Esophagus (tissue), 2 donors: ENCODE measurements around the gene PPIE. TPM values are rescaled to one million over a fixed set of nuclear protein-coding genes. Genes with fewer than 3 reads are reported as not detected.

Experiments
- H3K27ac ChIP-seq, 2 donors: one replicate each; pipeline ENCODE4 v1.5.1; 2013; ENCODE audit warnings: low read depth in 2 of 2, mild to moderate bottlenecking in 2 of 2, inconsistent platforms in 1 of 2, low read length in 1 of 2, moderate library complexity in 1 of 2
- H3K27me3 ChIP-seq, 2 donors: one replicate each; pipeline ENCODE4 v1.6.1; 2013; ENCODE audit warnings: low read length in 2 of 2, control low read depth in 1 of 2, mild to moderate bottlenecking in 1 of 2; ENCODE audit not compliant: insufficient read depth in 2 of 2, control insufficient read depth in 1 of 2
- H3K36me3 ChIP-seq, 2 donors: one replicate each; pipeline ENCODE4 v1.6.1; 2013; ENCODE audit warnings: low read length in 1 of 2; ENCODE audit not compliant: control insufficient read depth in 2 of 2, insufficient read depth in 2 of 2
- H3K4me1 ChIP-seq, 2 donors: one replicate each; pipeline ENCODE4 v1.6.1; 2013; ENCODE audit warnings: low read length in 1 of 2; ENCODE audit not compliant: control insufficient read depth in 2 of 2, insufficient read depth in 2 of 2
- H3K4me3 ChIP-seq, 2 donors: one replicate each; pipeline ENCODE4 v1.5.1; 2013; ENCODE audit warnings: low read length in 2 of 2, mild to moderate bottlenecking in 2 of 2, low read depth in 1 of 2, moderate library complexity in 1 of 2
- H3K9me3 ChIP-seq, 2 donors: one replicate each; pipeline ENCODE4 v1.6.1; 2013; ENCODE audit warnings: mild to moderate bottlenecking in 2 of 2, low read depth in 1 of 2, low read length in 1 of 2, moderate library complexity in 1 of 2; ENCODE audit not compliant: control insufficient read depth in 2 of 2, insufficient read depth in 1 of 2
- WGBS, 2 donors: extraction: QIAGEN DNeasy Blood & Tissue Kit; methylation state at CpG; one replicate each; pipeline ENCODE4 v1.1.7; 2013; 5-methylcytosine and 5-hydroxymethylcytosine counted together
- polyA plus RNA-seq, 2 donors: library from polyadenylated mRNA; stranded (reverse); fragments of 200-250 nt; gene quantifications; one replicate each; pipeline ENCODE4 v1.2.3, GENCODE V29; 2013
- donor health status: healthy with polysubstance abuse.
- donor health status: Bipolar disorder and iron deficiency.

PPIE gene
- polyA plus RNA-seq, 2 donors, result 24.7 to 41.3 TPM

- no peaks in the 10 kb centered on the region for H3K4me1 ChIP-seq
- H3K4me3 ChIP-seq, result no peak overlapping the region
- no peak overlapping the region for H3K27ac ChIP-seq
- peaks cover 0 to 3% of the 10 kb centered on the region in 2 donors for H3K27me3 ChIP-seq
- no peaks in the 10 kb centered on the region for H3K9me3 ChIP-seq
- WGBS, 2 donors, result 71 to 83% methylated on average over 5 of the region's 5 CpGs
- no peaks in the 10 kb centered on the region for H3K36me3 ChIP-seq
Measured at GRCh38 chr1:39713557-39713956, 25.1 kb upstream of the PPIE start.

- Histone ChIP-seq H3K27me3 (no peaks in the 10 kb centered on the region), H3K4me1 (no peaks in the 10 kb centered on the region), H3K9me3 (no peaks in the 10 kb centered on the region), H3K27ac (no peak overlapping the region), H3K36me3 (no peaks in the 10 kb centered on the region), H3K4me3 (no peak overlapping the region)
- WGBS, 2 donors, result 49 to 50% methylated on average over 6 of the region's 6 CpGs
Measured at GRCh38 chr1:39717809-39718208, 20.9 kb upstream of the PPIE start.

- Histone ChIP-seq H3K4me3 (no peak overlapping the region), H3K27me3 (no peaks in the 10 kb centered on the region), H3K36me3 (no peaks in the 10 kb centered on the region), H3K27ac (no peak overlapping the region), H3K4me1 (no peaks in the 10 kb centered on the region), H3K9me3 (no peaks in the 10 kb centered on the region)
- 43 to 48% methylated on average over 7 of the region's 7 CpGs for WGBS, 2 donors
Measured at GRCh38 chr1:39720094-39720999, 18.3 kb upstream of the PPIE start.

- H3K4me1 ChIP-seq, result no peaks in the 10 kb centered on the region
- H3K27ac ChIP-seq, result no peak overlapping the region
- H3K27me3 ChIP-seq, result no peaks in the 10 kb centered on the region
- no peak overlapping the region for H3K4me3 ChIP-seq
- H3K9me3 ChIP-seq, result no peaks in the 10 kb centered on the region
- H3K36me3 ChIP-seq, result no peaks in the 10 kb centered on the region
Measured at GRCh38 chr1:39721664-39722063, 17.0 kb upstream of the PPIE start.

DNA sequence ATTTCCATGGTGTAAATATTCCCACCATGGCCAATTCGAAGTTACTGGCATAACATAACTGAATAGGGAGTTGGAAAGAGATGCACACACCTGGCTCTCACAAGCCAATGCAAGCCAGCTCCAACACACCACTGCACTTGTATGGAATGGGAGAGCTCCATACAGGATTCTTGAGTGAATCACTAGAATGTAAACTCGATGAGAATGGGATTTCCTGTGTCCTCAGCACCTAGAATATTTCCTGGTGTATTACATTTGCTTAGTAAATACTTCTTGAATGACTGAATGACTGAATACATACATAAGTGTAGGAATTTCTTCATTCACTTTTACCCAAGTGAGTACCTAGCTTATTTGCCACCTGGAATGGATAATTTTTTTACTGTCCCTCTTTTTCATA, 16.2 kb upstream of the PPIE start:
- WGBS, 2 donors, result 14 to 23% methylated on average over 2 of the region's 2 CpGs
- Histone ChIP-seq H3K9me3 (no peaks in the 10 kb centered on the region), H3K36me3 (no peaks in the 10 kb centered on the region), H3K27ac (no peak overlapping the region), H3K4me3 (no peak overlapping the region), H3K4me1 (no peaks in the 10 kb centered on the region), H3K27me3 (peaks cover 0 to 3% of the 10 kb centered on the region in 2 donors)

- no peaks in the 10 kb centered on the region for H3K4me1 ChIP-seq
- WGBS, 2 donors, result 77 to 85% methylated on average over 3 of the region's 3 CpGs
- H3K36me3 ChIP-seq, result no peaks in the 10 kb centered on the region
- H3K27ac ChIP-seq, result no peak overlapping the region
- peaks cover 0 to 5% of the 10 kb centered on the region in 2 donors for H3K27me3 ChIP-seq
- no peak overlapping the region for H3K4me3 ChIP-seq
- H3K9me3 ChIP-seq, result no peaks in the 10 kb centered on the region
Measured at GRCh38 chr1:39726600-39726999, 12.1 kb upstream of the PPIE start.

- Histone ChIP-seq H3K4me1 (no peaks in the 10 kb centered on the region), H3K27ac (no peak overlapping the region), H3K36me3 (no peaks in the 10 kb centered on the region), H3K9me3 (no peaks in the 10 kb centered on the region), H3K27me3 (peaks cover 0 to 5% of the 10 kb centered on the region in 2 donors), H3K4me3 (no peak overlapping the region)
- 48 to 49% methylated on average over 10 of the region's 10 CpGs for WGBS, 2 donors
Measured at GRCh38 chr1:39727221-39727931, 11.3 kb upstream of the PPIE start.

GRCh38 chr1:39727932-39728317, 10.8 kb upstream of the PPIE start:
- Histone ChIP-seq H3K4me1 (no peaks in the 10 kb centered on the region), H3K27ac (no peak overlapping the region), H3K9me3 (no peaks in the 10 kb centered on the region), H3K36me3 (no peaks in the 10 kb centered on the region), H3K4me3 (no peak overlapping the region), H3K27me3 (peaks cover 0 to 5% of the 10 kb centered on the region in 2 donors)
- WGBS, 2 donors, result 66 to 70% methylated on average over 14 of the region's 14 CpGs

DNA sequence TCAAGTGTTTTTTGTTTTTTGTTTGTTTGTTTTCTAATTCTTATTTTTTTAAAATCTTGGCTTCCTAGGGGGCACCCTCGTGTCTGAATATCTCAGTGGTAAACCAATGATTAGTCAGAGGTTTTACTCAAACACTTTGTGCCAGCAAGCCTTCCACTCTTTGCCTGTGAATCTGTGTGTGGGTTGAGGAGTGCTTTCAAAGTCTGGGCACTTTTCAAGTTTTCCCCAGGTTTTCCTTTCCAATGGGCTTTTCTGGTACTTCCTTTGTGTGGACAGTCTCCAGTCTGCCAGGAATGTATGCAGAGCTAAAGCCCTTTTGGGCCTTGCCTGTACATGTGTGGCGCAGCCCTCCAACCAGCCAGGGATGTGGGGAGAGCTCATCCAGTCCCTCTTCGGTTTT, 9.7 kb upstream of the PPIE start:
- no peaks in the 10 kb centered on the region for H3K9me3 ChIP-seq
- H3K36me3 ChIP-seq, result no peaks in the 10 kb centered on the region
- H3K4me1 ChIP-seq, result no peaks in the 10 kb centered on the region
- peaks cover 0 to 5% of the 10 kb centered on the region in 2 donors for H3K27me3 ChIP-seq
- 54 to 65% methylated on average over 3 of the region's 3 CpGs for WGBS, 2 donors
- H3K27ac ChIP-seq, result no peak overlapping the region
- no peak overlapping the region for H3K4me3 ChIP-seq
